Breast epithelium (tissue), 4 donors: ENCODE results near the gene CYP26C1. TPM values are rescaled to one million over a fixed set of nuclear protein-coding genes. Genes with fewer than 3 reads are reported as not detected.

Experiments used
- DNase-seq, 2 donors: peaks; one replicate each; pipeline ENCODE4 v3.0.0-alpha.2; 2019; ENCODE audit warnings: low spot score in 2 of 2
- H3K27ac ChIP-seq, 2 donors: fragments of 200-600 bp; sonication (generic) in 1 of 2; one replicate each; pipeline ENCODE4 v1.5.1; 2016 to 2019; ENCODE audit warnings: mild to moderate bottlenecking in 1 of 2
- H3K27me3 ChIP-seq, 2 donors: fragments of 200-600 bp; sonication (generic) in 1 of 2; one replicate each; pipeline versions ENCODE4 v1.5.1 to v1.6.0; 2017 to 2019; ENCODE audit warnings: control low read depth in 1 of 2, mild to moderate bottlenecking in 1 of 2
- H3K36me3 ChIP-seq: fragments of 200-600 bp; one replicate; pipeline ENCODE4 v1.5.1; 2019
- H3K4me1 ChIP-seq, 2 donors: fragments of 200-600 bp; sonication (generic); one replicate each; pipeline ENCODE4 v1.5.1; 2016 to 2019; ENCODE audit warnings: control low read depth in 1 of 2
- H3K4me3 ChIP-seq, 3 donors: fragments of 200-600 bp; sonication (generic); 1 replicate in 2 of 3; 2 replicates in 1 of 3; pipeline ENCODE4 v1.5.1; 2016 to 2019; ENCODE audit warnings: mild to moderate bottlenecking in 3 of 3, moderate library complexity in 2 of 3
- H3K9me3 ChIP-seq, 2 donors: fragments of 200-600 bp; sonication (generic) in 1 of 2; one replicate each; pipeline ENCODE4 v1.5.1; 2016 to 2019; ENCODE audit warnings: control low read depth in 1 of 2
- POLR2A ChIP-seq: fragments of 450-650 bp; IDR thresholded peaks from one replicate; pipeline ENCODE4 v1.6.1; 2016; ENCODE audit warnings: antibody characterized with exemption, mild to moderate bottlenecking, moderate library complexity
- POLR2AphosphoS5 ChIP-seq, 3 donors: sonication (generic); formaldehyde crosslinking; IDR thresholded peaks; one replicate each; pipeline ENCODE4 v1.6.1; 2017; ENCODE audit warnings: antibody characterized with exemption in 3 of 3
- intact Hi-C: fragments of 100-400 bp; cut with DNase I; formaldehyde crosslinking; loops from one replicate; pipeline ENCODE4 v1.15.1; 2023; ENCODE audit warnings: low total_unique reads
- total RNA-seq, 3 donors: library from RNA; depleted of rRNA; stranded (reverse); fragments of >200 nt; gene quantifications; one replicate each; pipeline ENCODE4 v1.1.0, GENCODE V29; 2016
- TF ChIP-seq, protein P1 (sequence below), 3 donors: fragments of 450-650 bp; IDR thresholded peaks; one replicate each; pipeline ENCODE4 v1.5.1; 2016 to 2017; ENCODE audit warnings: antibody characterized with exemption in 3 of 3, mild to moderate bottlenecking in 3 of 3, moderate library complexity in 3 of 3

CYP26C1 gene
- total RNA-seq, 3 donors from 2014 or later: 0.15 to 0.16 TPM; not detected in 1

DNA sequence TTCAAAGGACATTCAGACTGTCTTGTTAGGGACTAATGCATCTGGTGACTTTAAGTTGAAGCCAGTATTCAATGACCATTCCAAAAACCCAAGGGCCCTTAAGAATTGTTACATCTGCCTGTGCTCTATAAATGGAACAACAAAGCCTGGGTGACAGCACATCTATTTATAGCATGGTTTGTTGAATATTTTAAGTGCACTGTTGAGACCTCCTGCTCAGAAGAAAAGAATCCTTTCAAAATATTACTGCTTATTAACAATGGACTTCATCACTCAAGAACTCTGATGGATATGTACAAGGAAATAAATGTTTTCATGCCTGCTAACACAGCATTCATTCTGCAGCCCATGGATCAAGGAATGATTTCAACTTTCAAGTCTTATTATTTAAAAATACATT is 33.1 kb upstream of the CYP26C1 start:
- Histone ChIP-seq H3K27me3 (no peaks in the 10 kb centered on the region), H3K4me3 (no peak overlapping the region), H3K36me3 (no peaks in the 10 kb centered on the region), H3K4me1 (no peaks in the 10 kb centered on the region), H3K27ac (no peak overlapping the region), H3K9me3 (no peaks in the 10 kb centered on the region)
- DNase-seq: no peak
- intact Hi-C loops: no loop called here
- no peak for TF ChIP-seq POLR2AphosphoS5 (IDR thresholded peaks at IDR 0.05)
- no peak for TF ChIP-seq POLR2A
- TF ChIP-seq, protein P1, sequence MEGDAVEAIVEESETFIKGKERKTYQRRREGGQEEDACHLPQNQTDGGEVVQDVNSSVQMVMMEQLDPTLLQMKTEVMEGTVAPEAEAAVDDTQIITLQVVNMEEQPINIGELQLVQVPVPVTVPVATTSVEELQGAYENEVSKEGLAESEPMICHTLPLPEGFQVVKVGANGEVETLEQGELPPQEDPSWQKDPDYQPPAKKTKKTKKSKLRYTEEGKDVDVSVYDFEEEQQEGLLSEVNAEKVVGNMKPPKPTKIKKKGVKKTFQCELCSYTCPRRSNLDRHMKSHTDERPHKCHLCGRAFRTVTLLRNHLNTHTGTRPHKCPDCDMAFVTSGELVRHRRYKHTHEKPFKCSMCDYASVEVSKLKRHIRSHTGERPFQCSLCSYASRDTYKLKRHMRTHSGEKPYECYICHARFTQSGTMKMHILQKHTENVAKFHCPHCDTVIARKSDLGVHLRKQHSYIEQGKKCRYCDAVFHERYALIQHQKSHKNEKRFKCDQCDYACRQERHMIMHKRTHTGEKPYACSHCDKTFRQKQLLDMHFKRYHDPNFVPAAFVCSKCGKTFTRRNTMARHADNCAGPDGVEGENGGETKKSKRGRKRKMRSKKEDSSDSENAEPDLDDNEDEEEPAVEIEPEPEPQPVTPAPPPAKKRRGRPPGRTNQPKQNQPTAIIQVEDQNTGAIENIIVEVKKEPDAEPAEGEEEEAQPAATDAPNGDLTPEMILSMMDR (IDR thresholded peaks at IDR 0.05): no peak

DNA sequence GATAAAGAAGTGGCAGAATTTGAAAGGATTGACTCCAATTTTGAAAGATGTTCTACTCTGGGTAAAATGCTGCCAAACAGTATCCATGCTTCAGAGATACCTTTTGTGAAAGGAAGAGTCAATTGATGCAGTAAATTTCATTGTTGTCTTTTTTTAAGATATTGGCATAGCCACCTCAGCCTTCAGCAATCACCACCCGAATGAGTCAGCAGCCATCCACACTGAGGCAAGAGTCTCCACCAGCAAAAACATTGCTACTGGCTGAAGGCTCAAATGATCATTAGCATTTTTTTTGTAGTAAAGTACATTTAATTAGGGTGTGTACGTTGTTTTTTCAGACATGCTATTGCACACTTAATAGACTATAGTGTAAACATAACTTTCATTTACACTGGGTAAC is 31.7 kb upstream of the CYP26C1 start:
- Histone ChIP-seq H3K27ac (no peak overlapping the region), H3K4me1 (no peaks in the 10 kb centered on the region), H3K27me3 (no peaks in the 10 kb centered on the region), H3K4me3 (no peak overlapping the region), H3K36me3 (no peaks in the 10 kb centered on the region), H3K9me3 (no peaks in the 10 kb centered on the region)
- TF ChIP-seq POLR2AphosphoS5 (IDR thresholded peaks at IDR 0.05) (no peak), POLR2A (no peak)
- TF ChIP-seq, protein P1 (IDR thresholded peaks at IDR 0.05): no peak
- no peak for DNase-seq
- intact Hi-C loops: no loop called here

DNA sequence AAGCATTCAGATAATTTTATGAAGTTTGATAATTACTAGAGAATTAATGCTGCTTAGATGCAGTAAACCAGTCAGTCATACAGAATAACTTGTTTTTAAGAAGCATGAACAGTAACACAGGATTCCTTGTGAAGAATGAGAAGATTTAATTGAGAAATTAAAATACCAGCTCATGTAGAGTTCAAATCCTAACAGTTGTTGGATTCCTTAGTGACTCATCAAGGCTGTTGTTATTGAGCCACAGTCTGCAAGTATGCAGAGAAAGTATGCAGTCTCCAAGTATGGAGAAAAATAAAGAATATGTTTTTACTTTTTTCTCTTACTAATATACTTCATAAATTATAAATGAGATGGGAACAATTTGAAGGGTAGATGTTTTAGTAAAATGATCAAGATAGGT is 30.2 kb upstream of the CYP26C1 start:
- no peak for DNase-seq
- intact Hi-C loops: no loop called here
- Histone ChIP-seq H3K4me3 (no peak overlapping the region), H3K9me3 (no peaks in the 10 kb centered on the region), H3K27ac (peak overlapping the region; percentile 56 to 64), H3K27me3 (no peaks in the 10 kb centered on the region), H3K36me3 (no peaks in the 10 kb centered on the region), H3K4me1 (no peaks in the 10 kb centered on the region)
- TF ChIP-seq, protein P1 (IDR thresholded peaks at IDR 0.05): no peak
- TF ChIP-seq POLR2AphosphoS5 (IDR thresholded peaks at IDR 0.05) (no peak), POLR2A (no peak)

DNA sequence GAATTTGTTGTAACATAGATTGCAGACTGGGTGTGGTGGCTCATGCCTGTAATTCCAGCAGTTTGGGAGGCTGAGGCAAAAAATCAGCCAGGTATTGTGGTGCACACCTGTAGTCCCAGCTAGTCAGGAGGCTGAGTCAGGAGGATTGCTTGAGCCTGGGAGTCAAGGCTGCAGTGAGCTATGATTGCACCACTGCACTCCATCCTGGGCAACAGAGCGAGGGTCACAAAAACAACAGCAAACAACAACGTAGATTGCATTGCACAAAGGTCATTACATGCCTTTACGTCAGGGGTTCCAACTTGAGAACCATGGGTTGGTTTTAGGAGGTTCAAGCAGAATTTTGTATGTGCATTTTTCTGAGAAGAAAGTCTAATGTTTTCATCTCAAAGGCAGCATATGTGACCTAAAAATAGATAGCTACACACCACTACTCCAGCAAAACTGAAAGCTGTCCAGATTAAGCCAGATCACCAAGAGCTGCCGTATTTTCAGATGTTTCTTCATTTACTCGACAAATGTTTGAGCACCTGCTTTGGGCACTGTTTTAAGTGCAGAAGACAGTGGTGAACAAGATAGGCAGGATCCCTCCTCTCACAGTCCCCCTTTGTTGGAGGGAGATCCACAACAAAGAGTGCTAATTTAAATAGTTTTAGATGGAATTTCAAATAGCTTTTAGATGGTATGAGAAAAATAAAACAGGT is 28.3 kb upstream of the CYP26C1 start:
- DNase-seq: no peak
- TF ChIP-seq POLR2A (no peak), POLR2AphosphoS5 (IDR thresholded peaks at IDR 0.05) (no peak)
- TF ChIP-seq, protein P1 (IDR thresholded peaks at IDR 0.05): no peak
- H3K36me3 ChIP-seq: no peaks in the 10 kb centered on the region
- no peaks in the 10 kb centered on the region for H3K4me1 ChIP-seq
- no peaks in the 10 kb centered on the region for H3K9me3 ChIP-seq
- intact Hi-C loops: no loop called here
- no peaks in the 10 kb centered on the region for H3K27me3 ChIP-seq
- no peak overlapping the region for H3K27ac ChIP-seq
- no peak overlapping the region for H3K4me3 ChIP-seq

DNA sequence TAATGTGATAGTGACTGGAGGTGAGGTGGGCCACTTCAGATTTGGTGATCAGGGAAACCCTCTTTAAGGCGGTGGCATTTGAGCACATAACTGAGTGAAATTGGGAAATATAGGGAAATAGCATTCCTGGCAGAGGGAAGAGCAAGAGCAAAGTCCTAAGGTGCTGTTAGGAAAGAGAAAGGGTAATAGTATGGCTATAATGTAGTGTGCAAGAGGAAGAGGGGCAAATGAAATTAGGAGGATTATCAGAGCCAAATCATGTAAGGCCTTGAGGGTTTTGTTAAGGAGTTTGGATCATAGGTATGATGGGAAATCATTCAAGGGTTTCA is 27.8 kb upstream of the CYP26C1 start:
- Histone ChIP-seq H3K4me3 (no peak overlapping the region), H3K9me3 (no peaks in the 10 kb centered on the region), H3K27ac (no peak overlapping the region), H3K27me3 (no peaks in the 10 kb centered on the region), H3K36me3 (no peaks in the 10 kb centered on the region), H3K4me1 (no peaks in the 10 kb centered on the region)
- DNase-seq: no peak
- intact Hi-C loops: no loop called here
- TF ChIP-seq POLR2A: no peak
- TF ChIP-seq, protein P1 (IDR thresholded peaks at IDR 0.05): no peak
- TF ChIP-seq POLR2AphosphoS5 (IDR thresholded peaks at IDR 0.05): no peak
